ENCODE measurements around the gene TOR1A. TPM values are rescaled to one million over a fixed set of nuclear protein-coding genes. Genes with fewer than 3 reads are reported as not detected.
"Not testable (repeated sequence)": the region's sequence is repeated elsewhere in the genome, so short reads cannot be mapped to it uniquely, and the experiment has no call there.

Gene TOR1A
- total RNA-seq, 1 experiment from 2014 or later = 36.3 TPM

- Mint-ChIP-seq H3K4me1 (ENCODE audit: low read depth, unreplicated experiment) (no peaks in the 10 kb centered on the region), H3K36me3 (ENCODE audit: insufficient read depth, unreplicated experiment) (peaks cover 35% of the 10 kb centered on the region), H3K9me3 (ENCODE audit: low read depth, unreplicated experiment) (no peaks in the 10 kb centered on the region), H3K27ac (ENCODE audit: unreplicated experiment) (no peak within 1 kb of the TSS), H3K27me3 (ENCODE audit: unreplicated experiment) (no peaks in the 10 kb centered on the region), H3K4me3 (ENCODE audit: low read depth, unreplicated experiment) (peak within 1 kb of the TSS; percentile 70)
- CTCF ChIA-PET = interaction anchor here (0.7 kb wide), 2 partner anchors 289 to 1154 kb away, joined by 3 read pairs; no protein-coding TSS in a partner anchor
- intact Hi-C loops (cut with micrococcal nuclease; ENCODE audit: unreplicated experiment) = no loop called here
- DNase-seq = peak; percentile 91
- TF ChIP-seq CTCF (IDR thresholded peaks at IDR 0.05; ENCODE audit: unreplicated experiment) = no peak
- BruUV-seq (replicated peaks) = no TSS peak
Observed at GRCh38 chr9:129802833-129803675, 20.9 kb downstream of the TOR1A start, which contains the start of gene TOR1B. Gene TOR1B (plus strand): TSS chr9:129803184. CDS start chr9:129803213, 29 bp downstream.

- TF ChIP-seq CTCF (IDR thresholded peaks at IDR 0.05; ENCODE audit: unreplicated experiment) = no peak
- CTCF ChIA-PET = no interaction called here
- intact Hi-C loops (cut with micrococcal nuclease; ENCODE audit: unreplicated experiment) = no loop called here
- H3K36me3 Mint-ChIP-seq (ENCODE audit: insufficient read depth, unreplicated experiment) = peaks cover 29% of the 10 kb centered on the region
- peaks cover under 1% of the 10 kb centered on the region for H3K27me3 Mint-ChIP-seq (ENCODE audit: unreplicated experiment)
- no peak overlapping the region for H3K27ac Mint-ChIP-seq (ENCODE audit: unreplicated experiment)
- no TSS peak for BruUV-seq (replicated peaks)
- DNase-seq = no peak
- no peaks in the 10 kb centered on the region for H3K9me3 Mint-ChIP-seq (ENCODE audit: low read depth, unreplicated experiment)
- no peak overlapping the region for H3K4me3 Mint-ChIP-seq (ENCODE audit: low read depth, unreplicated experiment)
- no peaks in the 10 kb centered on the region for H3K4me1 Mint-ChIP-seq (ENCODE audit: low read depth, unreplicated experiment)
Observed at GRCh38 chr9:129801504-129801903, 22.4 kb downstream of the TOR1A start.

DNA sequence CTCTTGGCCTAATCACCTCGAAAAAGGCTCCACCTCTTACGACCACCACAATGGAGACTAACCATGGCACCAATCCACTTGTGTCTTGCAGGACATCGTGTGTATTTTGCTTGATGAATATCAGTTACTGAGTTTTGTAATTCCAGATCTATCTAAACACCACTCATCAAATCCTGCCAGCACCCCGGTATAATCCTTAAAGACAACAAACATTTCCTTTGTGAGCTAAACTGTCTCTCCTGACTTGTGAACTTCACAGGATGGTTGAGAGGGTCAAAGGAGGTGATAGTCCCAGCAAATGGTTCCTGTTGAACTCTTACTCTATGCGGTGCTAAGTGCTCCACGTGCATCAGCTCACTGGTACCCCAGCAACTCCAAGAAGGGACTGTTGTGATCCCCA is 25.0 kb downstream of the TOR1A start:
- Mint-ChIP-seq H3K27me3 (ENCODE audit: unreplicated experiment) (peaks cover 20% of the 10 kb centered on the region), H3K9me3 (ENCODE audit: low read depth, unreplicated experiment) (no peaks in the 10 kb centered on the region), H3K36me3 (ENCODE audit: insufficient read depth, unreplicated experiment) (peaks cover 14% of the 10 kb centered on the region), H3K27ac (ENCODE audit: unreplicated experiment) (no peak overlapping the region), H3K4me3 (ENCODE audit: low read depth, unreplicated experiment) (no peak overlapping the region), H3K4me1 (ENCODE audit: low read depth, unreplicated experiment) (no peaks in the 10 kb centered on the region)
- BruUV-seq (replicated peaks) = no TSS peak
- CTCF ChIA-PET = no interaction called here
- TF ChIP-seq CTCF (IDR thresholded peaks at IDR 0.05; ENCODE audit: unreplicated experiment) = no peak
- no peak for DNase-seq
- intact Hi-C loops (cut with micrococcal nuclease; ENCODE audit: unreplicated experiment) = no loop called here

- H3K27ac Mint-ChIP-seq (ENCODE audit: unreplicated experiment); H3K9me3 Mint-ChIP-seq (ENCODE audit: low read depth, unreplicated experiment); intact Hi-C loops (cut with micrococcal nuclease; ENCODE audit: unreplicated experiment); H3K36me3 Mint-ChIP-seq (ENCODE audit: insufficient read depth, unreplicated experiment); H3K4me3 Mint-ChIP-seq (ENCODE audit: low read depth, unreplicated experiment); BruUV-seq (replicated peaks); DNase-seq; CTCF ChIA-PET; H3K4me1 Mint-ChIP-seq (ENCODE audit: low read depth, unreplicated experiment): not testable (repeated sequence)
- H3K27me3 Mint-ChIP-seq (ENCODE audit: unreplicated experiment) = peaks cover 20% of the 10 kb centered on the region
Observed at GRCh38 chr9:129796029-129796428, 27.9 kb downstream of the TOR1A start.

GRCh38 chr9:129794549-129794948 is 29.4 kb downstream of the TOR1A start:
- no peaks in the 10 kb centered on the region for H3K36me3 Mint-ChIP-seq (ENCODE audit: insufficient read depth, unreplicated experiment)
- H3K27ac Mint-ChIP-seq (ENCODE audit: unreplicated experiment) = no peak overlapping the region
- intact Hi-C loops (cut with micrococcal nuclease; ENCODE audit: unreplicated experiment) = loop anchor here (5.0 kb wide), 1 partner anchor 152 kb away; the partner anchor contains the start of gene ASB6
- CTCF ChIA-PET = no interaction called here
- H3K4me1 Mint-ChIP-seq (ENCODE audit: low read depth, unreplicated experiment) = no peaks in the 10 kb centered on the region
- no peak for TF ChIP-seq CTCF (IDR thresholded peaks at IDR 0.05; ENCODE audit: unreplicated experiment)
- BruUV-seq (replicated peaks) = no TSS peak
- peaks cover 20% of the 10 kb centered on the region for H3K27me3 Mint-ChIP-seq (ENCODE audit: unreplicated experiment)
- no peak for DNase-seq
- no peaks in the 10 kb centered on the region for H3K9me3 Mint-ChIP-seq (ENCODE audit: low read depth, unreplicated experiment)
- H3K4me3 Mint-ChIP-seq (ENCODE audit: low read depth, unreplicated experiment) = no peak overlapping the region

Measured in Calu3 (cell line).